ENCODE results near the gene SLC7A14.

SLC7A14 gene

GRCh38 chr3:170531657-170532335, 54.1 kb downstream of the SLC7A14 start:
- Mint-ChIP-seq H3K27ac (no peak overlapping the region), H3K4me3 (no peak overlapping the region), H3K4me1 (peaks cover 9% of the 10 kb centered on the region), H3K9me3 (no peaks in the 10 kb centered on the region), H3K27me3 (ENCODE audit: low read depth, poor library complexity) (peaks cover 7% of the 10 kb centered on the region), H3K36me3 (ENCODE audit: low read depth) (no peaks in the 10 kb centered on the region)
- no peak for DNase-seq
- no peak for TF ChIP-seq CTCF (IDR thresholded peaks at IDR 0.05)

GRCh38 chr3:170531054-170531453, 54.8 kb downstream of the SLC7A14 start:
- TF ChIP-seq CTCF (IDR thresholded peaks at IDR 0.05): no peak
- H3K27me3 Mint-ChIP-seq (ENCODE audit: low read depth, poor library complexity): peaks cover 9% of the 10 kb centered on the region
- no peak for DNase-seq
- H3K9me3 Mint-ChIP-seq: no peaks in the 10 kb centered on the region
- no peaks in the 10 kb centered on the region for H3K36me3 Mint-ChIP-seq (ENCODE audit: low read depth)
- no peak overlapping the region for H3K27ac Mint-ChIP-seq
- no peak overlapping the region for H3K4me3 Mint-ChIP-seq
- H3K4me1 Mint-ChIP-seq: peaks cover 9% of the 10 kb centered on the region

GRCh38 chr3:170529912-170530311, 56.0 kb downstream of the SLC7A14 start:
- H3K4me1 Mint-ChIP-seq: peaks cover 9% of the 10 kb centered on the region
- no peak for TF ChIP-seq CTCF (IDR thresholded peaks at IDR 0.05)
- H3K27ac Mint-ChIP-seq: peak overlapping the region; percentile 50
- no peaks in the 10 kb centered on the region for H3K9me3 Mint-ChIP-seq
- no peaks in the 10 kb centered on the region for H3K36me3 Mint-ChIP-seq (ENCODE audit: low read depth)
- H3K4me3 Mint-ChIP-seq: no peak overlapping the region
- peaks cover 13% of the 10 kb centered on the region for H3K27me3 Mint-ChIP-seq (ENCODE audit: low read depth, poor library complexity)
- DNase-seq: no peak

- Mint-ChIP-seq H3K9me3 (no peaks in the 10 kb centered on the region), H3K27me3 (ENCODE audit: low read depth, poor library complexity) (peaks cover 11% of the 10 kb centered on the region), H3K36me3 (ENCODE audit: low read depth) (no peaks in the 10 kb centered on the region), H3K4me1 (peaks cover 9% of the 10 kb centered on the region), H3K4me3 (no peak overlapping the region), H3K27ac (no peak overlapping the region)
- no peak for DNase-seq
- TF ChIP-seq CTCF (IDR thresholded peaks at IDR 0.05): no peak
Measured at GRCh38 chr3:170529346-170529745, 56.5 kb downstream of the SLC7A14 start.

GRCh38 chr3:170528726-170529125, 57.1 kb downstream of the SLC7A14 start:
- Mint-ChIP-seq H3K36me3 (ENCODE audit: low read depth) (no peaks in the 10 kb centered on the region), H3K27ac (no peak overlapping the region), H3K27me3 (ENCODE audit: low read depth, poor library complexity) (peaks cover 9% of the 10 kb centered on the region), H3K9me3 (no peaks in the 10 kb centered on the region), H3K4me3 (no peak overlapping the region), H3K4me1 (peaks cover 9% of the 10 kb centered on the region)
- no peak for DNase-seq
- no peak for TF ChIP-seq CTCF (IDR thresholded peaks at IDR 0.05)

- H3K4me1 Mint-ChIP-seq: peaks cover 5% of the 10 kb centered on the region
- DNase-seq: no peak
- TF ChIP-seq CTCF (IDR thresholded peaks at IDR 0.05): no peak
- no peaks in the 10 kb centered on the region for H3K9me3 Mint-ChIP-seq
- no peaks in the 10 kb centered on the region for H3K36me3 Mint-ChIP-seq (ENCODE audit: low read depth)
- H3K27me3 Mint-ChIP-seq (ENCODE audit: low read depth, poor library complexity): peaks cover 5% of the 10 kb centered on the region
- H3K4me3 Mint-ChIP-seq: no peak overlapping the region
- no peak overlapping the region for H3K27ac Mint-ChIP-seq
Measured at GRCh38 chr3:170524073-170524472, 61.8 kb downstream of the SLC7A14 start.
